Colon (tissue), 2 donors: Measurements from ENCODE around the gene SETMAR.

Experiments
- FAIRE-seq: peaks from 2 replicates; lab custom pipeline; 2012; peaks lifted over from hg19 to GRCh38; lab: Jason Lieb, UNC
- donor health status: control.
- donor health status: control.

SETMAR gene

DNA sequence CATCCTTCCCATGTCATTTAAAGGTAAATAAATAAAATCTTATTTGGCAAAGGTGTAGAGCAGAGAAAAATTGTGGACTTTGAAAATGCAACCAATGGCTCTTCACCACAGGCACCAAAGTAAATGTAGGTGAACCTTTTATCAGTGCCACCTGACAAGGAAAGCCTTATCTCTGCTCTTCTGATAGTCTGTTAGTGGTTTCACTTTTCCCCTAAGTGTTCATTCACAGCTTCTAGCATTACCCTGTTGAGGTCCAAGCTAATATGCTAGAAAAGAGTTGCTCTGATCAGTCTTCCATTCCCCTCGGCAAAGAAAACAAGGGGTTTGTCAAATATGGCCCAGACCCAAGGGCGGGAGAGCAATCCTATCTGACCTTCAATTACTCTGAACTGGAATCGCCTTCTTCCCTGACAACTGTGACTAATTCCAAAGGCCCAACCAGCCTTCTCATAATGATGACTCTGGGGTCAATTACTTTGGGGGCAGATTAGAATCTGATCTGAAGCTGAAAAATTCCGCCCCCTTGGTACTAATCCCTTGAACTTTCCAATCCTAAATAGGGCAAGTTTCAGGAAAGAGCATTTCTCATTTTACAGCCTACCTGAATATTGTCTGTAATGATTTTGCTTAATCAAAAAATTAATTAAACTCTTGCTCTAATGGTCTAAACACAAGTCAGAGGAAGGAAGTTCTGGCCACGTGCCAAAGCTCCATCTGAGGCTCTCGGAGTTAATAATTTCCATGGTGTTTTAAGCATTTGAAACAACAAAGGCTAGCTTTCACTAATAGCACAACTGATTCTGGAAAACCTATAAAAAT is 52.4 kb downstream of the SETMAR start:
- no peak for FAIRE-seq

DNA sequence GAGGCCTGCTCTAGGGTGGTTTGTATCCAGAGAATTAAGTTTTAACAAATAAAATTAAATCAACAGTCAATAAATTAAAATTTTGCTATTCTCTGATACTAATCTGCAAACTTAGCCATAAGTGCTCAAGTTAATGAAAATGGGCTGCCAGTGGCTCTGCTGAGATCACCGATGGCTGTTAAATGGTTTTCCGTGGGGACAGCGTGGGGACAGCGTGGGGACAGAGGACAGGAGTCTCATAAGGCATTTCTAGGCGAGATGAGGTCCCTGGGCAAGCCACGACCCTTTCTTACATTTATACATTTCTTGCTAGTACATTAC is 53.0 kb downstream of the SETMAR start:
- FAIRE-seq: no peak

DNA sequence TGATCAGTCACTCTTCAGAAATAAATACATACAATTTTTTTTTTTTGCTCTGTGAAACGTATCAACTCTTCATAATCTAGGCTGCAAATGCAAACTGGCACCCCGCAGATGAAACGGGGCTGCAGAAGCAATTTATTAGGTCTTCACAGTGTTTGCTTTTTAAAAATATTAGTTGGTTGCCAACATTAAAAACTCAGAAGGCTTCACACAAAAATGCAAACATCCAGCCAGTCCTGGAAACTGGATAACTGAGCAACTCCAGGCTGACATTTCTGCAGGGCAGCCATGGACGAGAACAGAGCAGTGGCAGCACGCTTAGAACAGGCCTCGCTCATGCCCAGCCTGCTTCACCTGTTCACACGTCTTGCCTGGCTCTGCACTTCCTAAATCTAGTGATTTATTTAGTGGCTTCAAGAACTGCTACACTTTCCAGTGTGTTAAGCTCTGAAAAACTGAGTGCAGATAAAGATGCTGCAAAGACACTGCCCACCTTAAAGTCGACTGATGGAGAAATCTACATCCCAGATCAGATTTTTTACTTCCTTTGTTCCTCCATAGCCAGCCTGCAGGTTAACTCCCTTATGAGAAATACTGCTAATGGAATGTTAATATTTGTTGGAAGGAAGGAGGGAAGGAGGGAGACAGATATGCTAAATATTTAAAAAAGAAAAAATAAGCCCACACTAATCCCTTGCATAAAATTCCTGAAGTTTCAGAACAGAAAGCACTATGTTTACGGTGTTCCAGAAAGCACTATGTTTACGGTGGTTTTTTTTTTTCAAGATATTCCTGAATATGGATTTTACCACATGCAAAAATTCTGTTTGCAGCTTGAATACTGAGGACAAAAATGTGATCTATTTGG is 53.6 kb downstream of the SETMAR start:
- no peak for FAIRE-seq

DNA sequence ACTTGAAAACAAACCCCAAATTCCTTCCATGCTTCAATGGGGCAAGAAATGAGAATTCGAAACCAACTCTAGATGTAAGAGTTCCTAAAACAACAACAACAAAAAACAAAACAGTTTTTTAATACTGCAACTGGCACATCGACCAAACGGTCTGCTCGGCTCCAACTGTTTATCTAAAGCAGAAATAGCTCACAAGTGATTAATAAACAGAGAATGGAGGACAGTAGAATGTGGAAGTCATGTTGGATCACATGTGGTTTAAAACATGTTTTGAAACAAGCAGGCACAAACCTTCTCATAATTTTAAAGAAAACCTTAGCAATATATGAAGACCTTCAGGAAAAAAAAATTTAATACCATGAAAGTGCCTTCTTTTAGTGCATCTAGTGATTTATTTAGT is 55.1 kb downstream of the SETMAR start:
- FAIRE-seq: no peak

DNA sequence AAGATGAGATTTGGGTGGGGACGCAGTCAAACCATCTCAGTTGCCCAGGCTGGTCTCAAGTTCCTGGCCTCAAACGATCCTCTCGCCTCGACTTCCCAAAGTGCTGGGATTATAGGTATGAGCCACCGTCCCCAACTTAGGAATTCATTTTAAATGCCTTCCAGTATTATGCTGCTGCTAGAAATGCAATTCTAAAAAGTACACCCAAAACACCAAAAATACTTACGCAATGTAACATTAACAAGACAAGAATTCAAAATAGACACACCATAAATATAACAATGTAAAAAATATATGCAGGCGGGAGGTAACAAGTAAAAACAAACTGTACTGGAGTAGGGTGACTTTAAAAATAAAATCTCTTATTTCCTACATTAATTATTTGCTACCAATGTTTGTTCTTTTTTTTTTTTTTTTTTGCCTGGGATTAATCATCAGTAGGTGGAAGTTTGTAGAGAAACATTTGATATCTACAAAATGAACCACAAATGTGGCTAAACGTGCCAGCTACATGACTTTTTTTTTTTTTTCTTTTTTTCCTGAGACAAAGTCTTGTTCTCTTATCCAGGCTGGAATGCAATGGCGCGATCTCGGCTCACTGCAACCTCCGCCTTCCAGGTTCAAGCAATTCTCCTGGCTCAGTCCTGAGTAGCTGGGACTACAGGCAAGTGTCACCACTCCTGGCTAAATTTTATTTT is 56.8 kb downstream of the SETMAR start:
- FAIRE-seq: no peak

DNA sequence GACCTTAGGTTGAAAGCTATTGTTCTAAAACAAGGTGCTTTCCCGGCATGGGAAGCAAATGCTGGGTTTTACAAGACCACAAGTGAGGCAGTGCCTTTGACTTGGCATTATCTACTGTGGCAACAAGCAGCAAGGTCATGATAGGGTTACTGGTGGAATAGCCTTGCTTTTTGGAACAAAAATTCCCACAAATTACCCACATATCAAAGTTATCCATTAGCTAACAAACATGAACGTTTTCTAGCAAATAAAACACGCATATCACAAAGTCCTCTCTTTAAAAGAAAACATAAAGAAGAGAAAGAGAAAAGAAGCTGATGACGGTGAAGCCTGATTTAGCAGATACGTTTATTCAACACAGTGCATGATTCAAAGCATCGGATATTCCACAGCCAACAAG is 57.6 kb downstream of the SETMAR start:
- FAIRE-seq: no peak

DNA sequence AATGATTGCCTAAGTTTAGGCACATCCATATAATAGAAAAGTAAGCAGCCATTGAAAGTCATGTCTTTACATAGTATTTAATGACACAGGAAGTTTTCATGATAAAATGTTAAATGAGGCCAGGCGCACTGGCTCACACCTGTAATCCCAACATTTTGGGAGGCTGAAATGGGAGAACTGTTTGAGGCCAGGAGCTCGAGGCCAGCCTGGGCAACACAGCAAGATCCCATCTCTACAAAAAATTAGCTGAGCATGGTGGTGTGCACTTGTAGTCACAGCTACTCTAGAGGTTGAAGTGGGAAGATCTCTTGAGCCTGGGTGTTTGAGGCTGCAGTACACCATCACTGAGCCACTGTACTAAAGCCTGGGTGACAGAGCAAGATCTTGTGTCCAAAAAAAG is 59.4 kb downstream of the SETMAR start:
- no peak for FAIRE-seq
